GM19239 (cell line): ENCODE measurements around the gene TMEM8B.
"Not testable (repeated sequence)": the region's sequence is repeated elsewhere in the genome, so short reads cannot be mapped to it uniquely, and the experiment has no call there.

Experiments used
- DNase-seq: peaks from one replicate; pipeline ENCODE4 v3.0.0; 2011; ENCODE audit warnings: low spot score; ENCODE audit not compliant: insufficient read length
- FAIRE-seq: peaks from 2 replicates; lab custom pipeline; 2011; peaks lifted over from hg19 to GRCh38; lab: Jason Lieb, UNC

Gene TMEM8B

GRCh38 chr9:35905051-35905781, 76.2 kb downstream of the TMEM8B start:
- FAIRE-seq (no peak), DNase-seq (no peak)

GRCh38 chr9:35905912-35906679, 77.1 kb downstream of the TMEM8B start, which contains the start of gene HRCT1:
Gene HRCT1 (plus strand): TSS chr9:35906202. CDS start chr9:35906288, 86 bp downstream.
- DNase-seq (no peak), FAIRE-seq (no peak)

- FAIRE-seq (no peak), DNase-seq (no peak)
Measured at GRCh38 chr9:35906923-35907699, 78.1 kb downstream of the TMEM8B start.

- no peak for DNase-seq
- no peak for FAIRE-seq
Measured at GRCh38 chr9:35907711-35908503, 78.9 kb downstream of the TMEM8B start.

- DNase-seq (no peak), FAIRE-seq (no peak)
Measured at GRCh38 chr9:35908504-35909125, 79.6 kb downstream of the TMEM8B start.

- DNase-seq: no peak
Measured at GRCh38 chr9:35909274-35909673, 80.2 kb downstream of the TMEM8B start, which contains the start of gene SPAAR. Gene SPAAR (plus strand): TSS chr9:35909490. CDS start chr9:35910464, 974 bp downstream.

GRCh38 chr9:35909687-35910612, 80.9 kb downstream of the TMEM8B start:
- DNase-seq: no peak
- FAIRE-seq: no peak

More at GRCh38 chr9:35909274-35909673, 80.2 kb downstream of the TMEM8B start, which contains the start of gene SPAAR:
- no peak for FAIRE-seq

- no peak for FAIRE-seq
- peak; percentile 33 for DNase-seq
Measured at GRCh38 chr9:35910613-35911359, 81.8 kb downstream of the TMEM8B start.

- FAIRE-seq (no peak), DNase-seq (no peak)
Measured at GRCh38 chr9:35911690-35912089, 82.7 kb downstream of the TMEM8B start.

GRCh38 chr9:35912791-35913400, 83.9 kb downstream of the TMEM8B start:
- no peak for DNase-seq
- no peak for FAIRE-seq

- DNase-seq, FAIRE-seq: not testable (repeated sequence)
Measured at GRCh38 chr9:35913429-35913828, 84.4 kb downstream of the TMEM8B start.

GRCh38 chr9:35914301-35914807, 85.3 kb downstream of the TMEM8B start:
- peak; percentile 66 for FAIRE-seq

More at GRCh38 chr9:35914301-35914807, 85.3 kb downstream of the TMEM8B start:
- DNase-seq: no peak
